Activated CD8-positive, alpha-beta memory T cell treated with anti-CD3 and anti-CD28 coated beads, Interleukin-2, amount 50 U/mL, for 24 hours (primary cell): ENCODE results near the gene IQCN.

Source experiments
- DNase-seq: peaks from one replicate; pipeline ENCODE4 v3.0.0-alpha.2; 2020; ENCODE audit errors: extremely low read depth

The IQCN gene

GRCh38 chr19:18231775-18232174, 42.5 kb downstream of the IQCN start:
- no peak for DNase-seq

- no peak for DNase-seq
These were observed 43.1 kb downstream of the IQCN start for GRCh38 chr19:18230941-18231734.

GRCh38 chr19:18229915-18230314, 44.3 kb downstream of the IQCN start:
- DNase-seq, result no peak

- DNase-seq, result no peak
These were observed 44.8 kb downstream of the IQCN start for GRCh38 chr19:18229474-18229873.

GRCh38 chr19:18227781-18228271, 46.4 kb downstream of the IQCN start:
- DNase-seq, result no peak

- no peak for DNase-seq
These were observed 47.1 kb downstream of the IQCN start for GRCh38 chr19:18226956-18227780.

- DNase-seq, result no peak
These were observed 48.4 kb downstream of the IQCN start, which contains the start of gene PDE4C for GRCh38 chr19:18225702-18226468. Gene PDE4C, minus strand, starts transcription at chr19:18226438. Its CDS starts 23 bp downstream, at chr19:18226415.

- no peak for DNase-seq
These were observed 48.9 kb downstream of the IQCN start for GRCh38 chr19:18225355-18225701.

GRCh38 chr19:18224525-18225354, 49.5 kb downstream of the IQCN start:
- DNase-seq, result peak; percentile 83

GRCh38 chr19:18223860-18224524, 50.3 kb downstream of the IQCN start:
- no peak for DNase-seq

GRCh38 chr19:18221815-18222725, 52.2 kb downstream of the IQCN start:
- DNase-seq, result no peak

- no peak for DNase-seq
These were observed 53.5 kb downstream of the IQCN start for GRCh38 chr19:18220632-18221275.

GRCh38 chr19:18219911-18220631, 54.2 kb downstream of the IQCN start:
- DNase-seq, result no peak

GRCh38 chr19:18218600-18218999, 55.7 kb downstream of the IQCN start:
- no peak for DNase-seq

GRCh38 chr19:18218159-18218558, 56.1 kb downstream of the IQCN start:
- DNase-seq, result no peak

- no peak for DNase-seq
These were observed 57.5 kb downstream of the IQCN start for GRCh38 chr19:18216789-18217188.

- DNase-seq, result no peak
These were observed 59.3 kb downstream of the IQCN start for GRCh38 chr19:18214779-18215433.

- no peak for DNase-seq
These were observed 62.6 kb downstream of the IQCN start for GRCh38 chr19:18211683-18212082.
